Esophagus muscularis mucosa (tissue), 4 donors: Measurements from ENCODE around the gene HTR4. TPM values are rescaled to one million over a fixed set of nuclear protein-coding genes. Genes with fewer than 3 reads are reported as not detected.

ENCODE experiments used
- DNase-seq: peaks from one replicate; pipeline ENCODE4 v3.0.0-alpha.2; 2017; ENCODE audit errors: extremely low spot score
- H3K27ac ChIP-seq, 4 donors: fragments of 200-600 bp; sonication (generic); replicated peaks in 1 of 4; 1 replicate in 3 of 4; 2 replicates in 1 of 4; pipeline ENCODE4 v1.5.1; 2016 to 2019; ENCODE audit warnings: mild to moderate bottlenecking in 1 of 4
- H3K27me3 ChIP-seq, 4 donors: fragments of 200-600 bp; sonication (generic); one replicate each; pipeline versions ENCODE4 v1.5.1 to v1.6.0; 2016 to 2019
- H3K36me3 ChIP-seq, 4 donors: fragments of 200-600 bp; sonication (generic); one replicate each; pipeline ENCODE4 v1.5.1; 2016 to 2019
- H3K4me1 ChIP-seq, 4 donors: fragments of 200-600 bp; sonication (generic); one replicate each; pipeline ENCODE4 v1.5.1; 2016 to 2019
- H3K4me3 ChIP-seq, 4 donors: fragments of 200-600 bp; sonication (generic); 1 replicate in 2 of 4; 2 replicates in 2 of 4; pipeline ENCODE4 v1.5.1; 2016 to 2019; ENCODE audit warnings: mild to moderate bottlenecking in 4 of 4, moderate library complexity in 1 of 4
- H3K9me3 ChIP-seq, 4 donors: fragments of 200-600 bp; sonication (generic); 1 replicate in 3 of 4; 2 replicates in 1 of 4; pipeline ENCODE4 v1.5.1; 2016 to 2019
- CTCF ChIP-seq, 3 experiments: fragments of 200-600 bp in 2 of 3; fragments of 450-650 bp in 1 of 3; sonication (generic) in 2 of 3; IDR thresholded peaks; one replicate each; pipeline ENCODE4 v1.5.1; 2017 to 2019; ENCODE audit warnings: antibody characterized with exemption in 3 of 3, mild to moderate bottlenecking in 2 of 3, moderate library complexity in 1 of 3
- EP300 ChIP-seq: sonication (generic); formaldehyde crosslinking; IDR thresholded peaks from one replicate; pipeline ENCODE4 v1.6.1; 2017; ENCODE audit warnings: antibody characterized with exemption
- POLR2A ChIP-seq: fragments of 450-650 bp; IDR thresholded peaks from one replicate; pipeline ENCODE4 v1.6.1; 2017; ENCODE audit warnings: antibody characterized with exemption, moderate library complexity, mild to moderate bottlenecking, low read depth
- POLR2AphosphoS5 ChIP-seq, 2 donors: sonication (generic); formaldehyde crosslinking; IDR thresholded peaks; one replicate each; pipeline ENCODE4 v1.6.1; 2017; ENCODE audit warnings: antibody characterized with exemption in 2 of 2
- WGBS: methylation state at CpG from one replicate; pipeline ENCODE4 v1.1.5; 2018; 5-methylcytosine and 5-hydroxymethylcytosine counted together
- intact Hi-C: fragments of 100-400 bp; cut with DNase I; formaldehyde crosslinking; loops from one replicate; pipeline ENCODE4 v1.15.1; 2023
- total RNA-seq, 4 donors: library from RNA; depleted of rRNA; stranded (reverse); fragments of >200 nt; gene quantifications; one replicate each; pipeline versions ENCODE4 v1.1.0 to v1.2.1, GENCODE V29; 2016

The HTR4 gene
- total RNA-seq, 4 donors from 2014 or later: 0.23 to 0.42 TPM; not detected in 2

- Histone ChIP-seq H3K27me3 (peaks cover 0 to 40% (median 14%) of the 10 kb centered on the region in 4 donors), H3K4me3 (no peak overlapping the region), H3K9me3 (no peaks in the 10 kb centered on the region), H3K36me3 (no peaks in the 10 kb centered on the region), H3K4me1 (peaks cover 0 to 11% (median 7%) of the 10 kb centered on the region in 4 donors), H3K27ac (no peak overlapping the region)
- intact Hi-C loops: no loop called here
- 74% methylated on average over 1 of the region's 1 CpG for WGBS
- DNase-seq: no peak
- TF ChIP-seq POLR2AphosphoS5 (IDR thresholded peaks at IDR 0.05): no peak
Measured at GRCh38 chr5:148651528-148651927, 2.8 kb downstream of the HTR4 start.

- no peak for DNase-seq
- no peaks in the 10 kb centered on the region for H3K9me3 ChIP-seq
- no peak for TF ChIP-seq POLR2A
- no peak for TF ChIP-seq CTCF (IDR thresholded peaks at IDR 0.05)
- TF ChIP-seq POLR2AphosphoS5 (IDR thresholded peaks at IDR 0.05): no peak
- TF ChIP-seq EP300: no peak
- H3K4me1 ChIP-seq: no peaks in the 10 kb centered on the region
- H3K27me3 ChIP-seq: no peaks in the 10 kb centered on the region
- no peak overlapping the region for H3K4me3 ChIP-seq
- intact Hi-C loops: no loop called here
- H3K27ac ChIP-seq: no peak overlapping the region
- H3K36me3 ChIP-seq: no peaks in the 10 kb centered on the region
Measured at GRCh38 chr5:148645527-148645926, 8.8 kb downstream of the HTR4 start.

DNA sequence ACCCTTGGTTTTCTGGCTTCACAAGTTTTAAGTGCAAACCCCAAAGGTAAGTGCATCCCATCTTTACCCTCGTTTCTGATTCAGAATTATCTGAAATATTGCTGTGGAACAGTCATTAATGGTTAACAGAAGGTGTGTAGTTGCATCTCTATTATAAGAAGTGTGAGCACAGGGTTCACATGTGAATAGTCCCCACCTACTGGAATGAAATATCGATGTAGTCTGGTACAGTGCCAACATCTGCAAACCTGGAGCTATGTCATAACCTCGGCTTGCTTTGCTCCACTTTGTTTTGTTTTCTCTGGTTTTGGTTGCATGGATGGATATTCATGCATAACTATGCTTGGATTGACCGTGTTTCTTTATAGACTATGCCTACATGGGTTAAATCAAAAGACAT, 12.6 kb downstream of the HTR4 start:
- Histone ChIP-seq H3K4me3 (no peak overlapping the region), H3K9me3 (no peaks in the 10 kb centered on the region), H3K27ac (no peak overlapping the region), H3K27me3 (no peaks in the 10 kb centered on the region), H3K4me1 (no peaks in the 10 kb centered on the region), H3K36me3 (no peaks in the 10 kb centered on the region)
- intact Hi-C loops: no loop called here
- TF ChIP-seq POLR2A (no peak), POLR2AphosphoS5 (IDR thresholded peaks at IDR 0.05) (no peak), CTCF (IDR thresholded peaks at IDR 0.05) (no peak), EP300 (no peak)
- no peak for DNase-seq
- 77% methylated on average over 4 of the region's 4 CpGs for WGBS

DNA sequence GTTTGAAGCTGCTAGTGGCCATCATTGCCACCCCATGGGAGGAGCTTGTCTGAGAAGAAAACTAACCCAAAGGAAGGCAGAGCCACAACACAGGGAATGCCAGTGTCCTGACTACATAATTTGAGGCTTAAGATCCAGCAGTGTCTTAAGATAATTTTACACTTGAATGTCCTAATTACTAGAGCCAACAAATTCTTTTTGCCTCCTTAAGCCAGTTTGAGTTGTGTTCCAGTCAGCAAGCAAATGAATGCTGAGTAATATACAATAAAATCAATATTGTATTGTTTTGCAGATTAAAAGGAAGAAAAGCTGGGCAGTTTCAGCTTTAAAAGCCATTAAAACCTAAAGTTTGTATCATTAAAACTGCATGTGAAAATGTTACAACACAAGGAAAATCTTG, 13.9 kb downstream of the HTR4 start:
- TF ChIP-seq CTCF (IDR thresholded peaks at IDR 0.05) (no peak), EP300 (no peak), POLR2A (no peak), POLR2AphosphoS5 (IDR thresholded peaks at IDR 0.05) (no peak)
- H3K36me3 ChIP-seq: no peaks in the 10 kb centered on the region
- H3K9me3 ChIP-seq: no peaks in the 10 kb centered on the region
- no peak for DNase-seq
- intact Hi-C loops: no loop called here
- no peak overlapping the region for H3K27ac ChIP-seq
- H3K4me1 ChIP-seq: no peaks in the 10 kb centered on the region
- no peak overlapping the region for H3K4me3 ChIP-seq
- no peaks in the 10 kb centered on the region for H3K27me3 ChIP-seq

- DNase-seq: peak; percentile 39
- Histone ChIP-seq H3K27ac (no peak overlapping the region), H3K27me3 (no peaks in the 10 kb centered on the region), H3K36me3 (no peaks in the 10 kb centered on the region), H3K4me3 (no peak overlapping the region), H3K4me1 (no peaks in the 10 kb centered on the region), H3K9me3 (no peaks in the 10 kb centered on the region)
- WGBS: 80% methylated on average over 2 of the region's 2 CpGs
- intact Hi-C loops: no loop called here
- TF ChIP-seq CTCF (IDR thresholded peaks at IDR 0.05) (no peak), EP300 (no peak), POLR2AphosphoS5 (IDR thresholded peaks at IDR 0.05) (no peak)
Measured at GRCh38 chr5:148639081-148639480, 15.2 kb downstream of the HTR4 start.
